SKM-1 (cell line): ENCODE data around the gene TBC1D16.

Experiments
- DNase-seq: peaks from one replicate; lab custom pipeline; 2025; ENCODE audit not compliant: unreplicated experiment; lab: John Stamatoyannopoulos, UW

Gene TBC1D16

GRCh38 chr17:79942591-79943346 is 92.9 kb downstream of the TBC1D16 start:
- no peak for DNase-seq

- DNase-seq: no peak
Observed at GRCh38 chr17:79942011-79942405, 93.7 kb downstream of the TBC1D16 start.

GRCh38 chr17:79941088-79942010 is 94.3 kb downstream of the TBC1D16 start:
- DNase-seq: no peak

- DNase-seq: no peak
Observed at GRCh38 chr17:79940459-79941087, 95.1 kb downstream of the TBC1D16 start.

GRCh38 chr17:79939755-79940458 is 95.8 kb downstream of the TBC1D16 start:
- DNase-seq: no peak

GRCh38 chr17:79939094-79939435 is 96.6 kb downstream of the TBC1D16 start:
- no peak for DNase-seq

- DNase-seq: no peak
Observed at GRCh38 chr17:79938336-79939093, 97.2 kb downstream of the TBC1D16 start.

- no peak for DNase-seq
Observed at GRCh38 chr17:79937391-79938335, 98.0 kb downstream of the TBC1D16 start.

GRCh38 chr17:79936641-79937381 is 98.9 kb downstream of the TBC1D16 start:
- no peak for DNase-seq

GRCh38 chr17:79936050-79936449 is 99.6 kb downstream of the TBC1D16 start:
- no peak for DNase-seq

GRCh38 chr17:79935197-79935885 is 100.3 kb downstream of the TBC1D16 start:
- DNase-seq: no peak

- DNase-seq: no peak
Observed at GRCh38 chr17:79934653-79934970, 101.1 kb downstream of the TBC1D16 start.

GRCh38 chr17:79933863-79934652 is 101.6 kb downstream of the TBC1D16 start:
- no peak for DNase-seq

GRCh38 chr17:79932451-79933306 is 103.0 kb downstream of the TBC1D16 start:
- no peak for DNase-seq

GRCh38 chr17:79931817-79932309 is 103.8 kb downstream of the TBC1D16 start:
- DNase-seq: no peak
